Natural killer cell (primary cell): Measurements from ENCODE around the gene FGF21. TPM values are rescaled to one million over a fixed set of nuclear protein-coding genes. Genes with fewer than 3 reads are reported as not detected.
A peak's percentile ranks its signal among the peaks of the same experiment; 100 is the strongest.

Source experiments
- ATAC-seq, 3 donors: fragments of 150-1000 bp in 2 of 3; fragments of 200-7000 bp in 1 of 3; cut with Tn5 transposase; 1 replicate in 1 of 3; 2 replicates in 2 of 3; pipeline ENCODE4 v1.10.0; 2021; ENCODE audit warnings: mild to moderate bottlenecking in 2 of 3, moderate library complexity in 2 of 3
- DNase-seq, 2 donors: peaks; one replicate each; pipeline versions ENCODE4 v3.0.0 to v3.0.0-alpha.2; 2013 to 2021; ENCODE audit warnings: mixed read lengths in 1 of 2
- H3K27ac ChIP-seq: one replicate; pipeline ENCODE4 v1.5.1; 2013; ENCODE audit warnings: mild to moderate bottlenecking, low read length
- H3K27me3 ChIP-seq: one replicate; pipeline ENCODE4 v1.6.1; 2013; ENCODE audit warnings: low read length; ENCODE audit not compliant: control insufficient read depth, insufficient read depth
- H3K36me3 ChIP-seq: one replicate; pipeline ENCODE4 v1.6.1; 2013; ENCODE audit warnings: low read length; ENCODE audit not compliant: control insufficient read depth, insufficient read depth
- H3K4me1 ChIP-seq: one replicate; pipeline ENCODE4 v1.6.1; 2013; ENCODE audit warnings: low read length; ENCODE audit not compliant: control insufficient read depth, insufficient read depth
- H3K4me3 ChIP-seq: one replicate; pipeline ENCODE4 v1.5.1; 2013; ENCODE audit warnings: low read length
- H3K9me3 ChIP-seq: one replicate; pipeline ENCODE4 v1.6.1; 2013; ENCODE audit warnings: low read length; ENCODE audit not compliant: control insufficient read depth, insufficient read depth
- H3K27ac Mint-ChIP-seq, 2 donors: one replicate each; pipeline ENCODE4 v1.8.0; 2022; ENCODE audit warnings: mild to moderate bottlenecking in 2 of 2, mixed read lengths in 2 of 2, moderate library complexity in 1 of 2
- H3K27me3 Mint-ChIP-seq, 2 donors: one replicate each; pipeline ENCODE4 v1.8.0; 2022; ENCODE audit warnings: low read depth in 2 of 2, mixed read lengths in 2 of 2
- H3K36me3 Mint-ChIP-seq: one replicate; pipeline ENCODE4 v1.8.0; 2022; ENCODE audit warnings: mixed read lengths
- H3K4me1 Mint-ChIP-seq, 2 donors: one replicate each; pipeline ENCODE4 v1.8.0; 2022; ENCODE audit warnings: mixed read lengths in 2 of 2
- H3K4me3 Mint-ChIP-seq: one replicate; pipeline ENCODE4 v1.8.0; 2022; ENCODE audit warnings: mild to moderate bottlenecking, moderate library complexity, mixed read lengths
- H3K9me3 Mint-ChIP-seq, 2 donors: one replicate each; pipeline ENCODE4 v1.8.0; 2022; ENCODE audit warnings: mixed read lengths in 2 of 2
- CTCF ChIP-seq: fragments of 200-600 bp; IDR thresholded peaks from one replicate; pipeline ENCODE4 v1.8.0; 2022; ENCODE audit warnings: antibody characterized with exemption
- WGBS: methylation state at CpG from one replicate; pipeline ENCODE4 v1.1.7; 2013; ENCODE audit warnings: missing lambda C conversion rate; ENCODE audit not compliant: insufficient coverage; 5-methylcytosine and 5-hydroxymethylcytosine counted together
- intact Hi-C: fragments of 100-400 bp; cut with micrococcal nuclease; formaldehyde crosslinking; loops from one replicate; pipeline ENCODE4 v1.14.2; 2022
- total RNA-seq, 4 donors: library from RNA; stranded (reverse); fragments of 120-200 nt in 1 of 4; gene quantifications; one replicate each; pipeline versions ENCODE4 v1.2.3 to v1.2.4, GENCODE V29; 2013 to 2022

Gene FGF21
- total RNA-seq, 3 donors from 2014 or later (not counting 1 experiment from before 2014, with no cell fraction given): not detected

- H3K36me3 Mint-ChIP-seq: no peaks in the 10 kb centered on the region
- DNase-seq (peak in 1 of 2 donors; percentile 32), ATAC-seq (peak in 1 of 3 donors; percentile 3)
- Histone ChIP-seq H3K9me3 (no peaks in the 10 kb centered on the region), H3K27ac (no peak overlapping the region), H3K27me3 (peaks cover 9% of the 10 kb centered on the region), H3K4me1 (peaks cover 25% of the 10 kb centered on the region), H3K4me3 (no peak overlapping the region), H3K36me3 (no peaks in the 10 kb centered on the region)
- H3K4me3 Mint-ChIP-seq: peak overlapping the region; percentile 49
- WGBS: 5% methylated on average over 51 of the region's 51 CpGs
- H3K27ac Mint-ChIP-seq: no peak overlapping the region
- peaks cover 8 to 24% of the 10 kb centered on the region in 2 donors for H3K4me1 Mint-ChIP-seq
- intact Hi-C loops: loop anchor here (5.0 kb wide), 1 partner anchor 92 kb away; the partner anchor contains the start of gene CA11
- TF ChIP-seq CTCF: no peak
- peaks cover 0 to 3% of the 10 kb centered on the region in 2 donors for H3K27me3 Mint-ChIP-seq
- H3K9me3 Mint-ChIP-seq: no peaks in the 10 kb centered on the region
These were observed 15.7 kb upstream of the FGF21 start for GRCh38 chr19:48739404-48740163.

- Histone ChIP-seq H3K4me3 (no peak within 1 kb of the TSS), H3K27ac (no peak within 1 kb of the TSS), H3K36me3 (no peaks in the 10 kb centered on the region), H3K27me3 (peaks cover 13% of the 10 kb centered on the region), H3K4me1 (peaks cover 27% of the 10 kb centered on the region), H3K9me3 (peaks cover 2% of the 10 kb centered on the region)
- 33% methylated on average over 27 of the region's 27 CpGs for WGBS
- peaks cover 8 to 28% of the 10 kb centered on the region in 2 donors for H3K4me1 Mint-ChIP-seq
- intact Hi-C loops: no loop called here
- ATAC-seq (no peak), DNase-seq (peak in 1 of 2 donors; percentile 19)
- H3K36me3 Mint-ChIP-seq: no peaks in the 10 kb centered on the region
- TF ChIP-seq CTCF: no peak
- H3K27ac Mint-ChIP-seq: no peak within 1 kb of the TSS
- peak within 1 kb of the TSS; percentile 49 for H3K4me3 Mint-ChIP-seq
- H3K9me3 Mint-ChIP-seq: no peaks in the 10 kb centered on the region
- peaks cover 0 to 6% of the 10 kb centered on the region in 2 donors for H3K27me3 Mint-ChIP-seq
These were observed 15.0 kb upstream of the FGF21 start, which contains the start of gene RASIP1 for GRCh38 chr19:48740164-48740972. Gene RASIP1 (minus strand): TSS chr19:48740610. CDS start chr19:48740282, 328 bp downstream.

- H3K27me3 ChIP-seq: peaks cover 23% of the 10 kb centered on the region
- H3K4me3 Mint-ChIP-seq: no peak overlapping the region
- H3K4me3 ChIP-seq: no peak overlapping the region
- H3K4me1 ChIP-seq: peaks cover 30% of the 10 kb centered on the region
- no peaks in the 10 kb centered on the region for H3K36me3 ChIP-seq
- ATAC-seq (no peak), DNase-seq (peak in 1 of 2 donors; percentile 51)
- peaks cover 9 to 15% of the 10 kb centered on the region in 2 donors for H3K27me3 Mint-ChIP-seq
- peaks cover 8 to 36% of the 10 kb centered on the region in 2 donors for H3K4me1 Mint-ChIP-seq
- no peaks in the 10 kb centered on the region for H3K36me3 Mint-ChIP-seq
- H3K27ac ChIP-seq: no peak overlapping the region
- 52% methylated on average over 35 of the region's 35 CpGs for WGBS
- intact Hi-C loops: no loop called here
- H3K9me3 ChIP-seq: peaks cover 5% of the 10 kb centered on the region
- H3K27ac Mint-ChIP-seq: no peak overlapping the region
- no peak for TF ChIP-seq CTCF
- no peaks in the 10 kb centered on the region for H3K9me3 Mint-ChIP-seq
These were observed 14.0 kb upstream of the FGF21 start for GRCh38 chr19:48741129-48741999.
